Measurements from ENCODE around the gene ETV7. TPM values are rescaled to one million over a fixed set of nuclear protein-coding genes. Genes with fewer than 3 reads are reported as not detected.

ETV7 gene
- total and polyA plus RNA-seq, 9 donors = 0.04 to 0.48 (median 0.15) TPM; not detected in 2

DNA sequence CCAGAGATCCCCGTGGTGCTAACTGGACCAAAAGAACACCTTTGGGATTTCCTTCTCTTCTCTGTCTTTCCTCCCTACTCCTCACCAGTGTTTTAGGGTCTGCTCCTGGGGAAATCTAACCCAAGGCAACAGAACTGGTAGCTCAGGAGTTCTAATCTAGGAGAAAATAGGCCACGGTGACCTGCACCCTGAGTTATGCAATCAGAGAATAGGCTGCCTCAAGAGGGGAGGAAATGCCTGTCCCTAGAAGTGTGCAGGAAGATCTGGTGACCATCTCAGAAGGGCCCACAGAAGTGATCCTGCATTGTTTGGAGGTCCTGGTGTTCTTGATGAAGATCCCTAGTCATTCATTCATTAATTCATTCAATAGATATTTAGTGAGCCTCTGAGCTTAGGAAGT, 3.4 kb downstream of the ETV7 start:
- H3K27ac ChIP-seq (ENCODE audit: low read length) = no peak overlapping the region
- no peak for DNase-seq
- 71% methylated on average over 1 of the region's 2 CpGs for WGBS (ENCODE audit: insufficient coverage)

GRCh38 chr6:36383606-36384005, 3.9 kb downstream of the ETV7 start:
- Histone ChIP-seq H3K36me3 (ENCODE audit: control insufficient read depth, insufficient read depth, low read length) (no peaks in the 10 kb centered on the region), H3K27me3 (ENCODE audit: control insufficient read depth, insufficient read depth, low read length) (peaks cover 38% of the 10 kb centered on the region), H3K4me1 (ENCODE audit: control insufficient read depth, insufficient read depth, low read length) (peaks cover 22% of the 10 kb centered on the region), H3K4me3 (ENCODE audit: low read length) (no peak overlapping the region), H3K9me3 (replicated peaks; ENCODE audit: control insufficient read depth, low read depth, low read length) (no peaks in the 10 kb centered on the region), H3K27ac (ENCODE audit: low read length) (no peak overlapping the region)
- WGBS (ENCODE audit: insufficient coverage) = no CpG with 5 or more reads among the region's 2 CpGs
- no peak for DNase-seq

More for the DNA sequence above, 3.4 kb downstream of the ETV7 start:
- H3K9me3 ChIP-seq (replicated peaks; ENCODE audit: control insufficient read depth, low read depth, low read length) = no peaks in the 10 kb centered on the region
- peaks cover 22% of the 10 kb centered on the region for H3K4me1 ChIP-seq (ENCODE audit: control insufficient read depth, insufficient read depth, low read length)
- no peaks in the 10 kb centered on the region for H3K36me3 ChIP-seq (ENCODE audit: control insufficient read depth, insufficient read depth, low read length)
- peaks cover 41% of the 10 kb centered on the region for H3K27me3 ChIP-seq (ENCODE audit: control insufficient read depth, insufficient read depth, low read length)
- H3K4me3 ChIP-seq (ENCODE audit: low read length) = no peak overlapping the region

- H3K4me1 ChIP-seq (ENCODE audit: control insufficient read depth, insufficient read depth, low read length) = peaks cover 20% of the 10 kb centered on the region
- no peaks in the 10 kb centered on the region for H3K9me3 ChIP-seq (replicated peaks; ENCODE audit: control insufficient read depth, low read depth, low read length)
- DNase-seq = no peak
- no peak overlapping the region for H3K4me3 ChIP-seq (ENCODE audit: low read length)
- WGBS (ENCODE audit: insufficient coverage) = 94% methylated on average over 2 of the region's 4 CpGs
- H3K36me3 ChIP-seq (ENCODE audit: control insufficient read depth, insufficient read depth, low read length) = no peaks in the 10 kb centered on the region
- no peak overlapping the region for H3K27ac ChIP-seq (ENCODE audit: low read length)
- peaks cover 33% of the 10 kb centered on the region for H3K27me3 ChIP-seq (ENCODE audit: control insufficient read depth, insufficient read depth, low read length)
Observed at GRCh38 chr6:36382976-36383375, 4.5 kb downstream of the ETV7 start.

GRCh38 chr6:36381502-36382389, 5.7 kb downstream of the ETV7 start:
- Histone ChIP-seq H3K27me3 (ENCODE audit: control insufficient read depth, insufficient read depth, low read length) (peaks cover 25% of the 10 kb centered on the region), H3K9me3 (replicated peaks; ENCODE audit: control insufficient read depth, low read depth, low read length) (no peaks in the 10 kb centered on the region), H3K4me3 (ENCODE audit: low read length) (no peak overlapping the region), H3K36me3 (ENCODE audit: control insufficient read depth, insufficient read depth, low read length) (no peaks in the 10 kb centered on the region), H3K27ac (ENCODE audit: low read length) (no peak overlapping the region), H3K4me1 (ENCODE audit: control insufficient read depth, insufficient read depth, low read length) (peaks cover 8% of the 10 kb centered on the region)
- 47% methylated on average over 4 of the region's 9 CpGs for WGBS (ENCODE audit: insufficient coverage)
- DNase-seq = no peak

GRCh38 chr6:36380166-36380565, 7.3 kb downstream of the ETV7 start:
- Histone ChIP-seq H3K4me1 (ENCODE audit: control insufficient read depth, insufficient read depth, low read length) (no peaks in the 10 kb centered on the region), H3K4me3 (ENCODE audit: low read length) (no peak overlapping the region), H3K9me3 (replicated peaks; ENCODE audit: control insufficient read depth, low read depth, low read length) (no peaks in the 10 kb centered on the region), H3K27me3 (ENCODE audit: control insufficient read depth, insufficient read depth, low read length) (peaks cover 15% of the 10 kb centered on the region), H3K27ac (ENCODE audit: low read length) (no peak overlapping the region), H3K36me3 (ENCODE audit: control insufficient read depth, insufficient read depth, low read length) (no peaks in the 10 kb centered on the region)
- 88% methylated on average over 3 of the region's 4 CpGs for WGBS (ENCODE audit: insufficient coverage)
- no peak for DNase-seq

- H3K27me3 ChIP-seq (ENCODE audit: control insufficient read depth, insufficient read depth, low read length) = peaks cover 14% of the 10 kb centered on the region
- no peak overlapping the region for H3K4me3 ChIP-seq (ENCODE audit: low read length)
- H3K27ac ChIP-seq (ENCODE audit: low read length) = no peak overlapping the region
- 77% methylated on average over 8 of the region's 10 CpGs for WGBS (ENCODE audit: insufficient coverage)
- DNase-seq = no peak
- H3K36me3 ChIP-seq (ENCODE audit: control insufficient read depth, insufficient read depth, low read length) = no peaks in the 10 kb centered on the region
- no peaks in the 10 kb centered on the region for H3K4me1 ChIP-seq (ENCODE audit: control insufficient read depth, insufficient read depth, low read length)
- no peaks in the 10 kb centered on the region for H3K9me3 ChIP-seq (replicated peaks; ENCODE audit: control insufficient read depth, low read depth, low read length)
Observed at GRCh38 chr6:36378936-36379335, 8.5 kb downstream of the ETV7 start.

DNA sequence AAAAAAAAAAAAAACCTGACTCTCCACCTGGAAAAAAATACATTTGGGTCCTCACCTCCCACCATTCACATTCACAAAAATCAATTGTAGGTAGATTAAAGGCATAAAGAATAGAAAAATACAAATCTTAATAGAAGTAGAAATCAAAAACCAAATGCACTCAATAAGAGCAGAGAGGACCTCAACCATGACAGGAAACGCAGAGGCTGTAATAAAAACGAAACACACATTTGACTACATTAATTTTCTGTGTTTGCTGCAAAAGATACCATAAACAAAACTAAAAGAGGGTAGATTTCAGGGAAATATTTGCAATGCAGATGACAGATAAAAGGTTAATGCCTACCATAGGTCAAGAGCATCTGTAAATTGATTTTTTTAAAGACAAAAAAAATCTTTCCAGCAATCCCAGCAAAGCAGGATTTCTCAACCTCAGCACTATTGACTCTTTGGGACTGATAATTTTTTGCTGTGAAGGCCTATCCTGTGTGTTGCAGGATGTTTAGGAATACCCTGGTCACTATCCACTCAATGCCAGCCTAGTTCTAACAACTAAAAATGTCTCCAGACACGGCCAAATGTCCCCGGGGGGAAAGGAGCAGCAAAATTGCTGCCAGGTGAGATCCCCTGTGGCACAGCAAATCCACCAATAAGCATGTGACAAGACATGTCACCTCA, 9.1 kb downstream of the ETV7 start:
- no peak overlapping the region for H3K27ac ChIP-seq (ENCODE audit: low read length)
- H3K4me3 ChIP-seq (ENCODE audit: low read length) = no peak overlapping the region
- no CpG with 5 or more reads among the region's 4 CpGs for WGBS (ENCODE audit: insufficient coverage)
- no peaks in the 10 kb centered on the region for H3K36me3 ChIP-seq (ENCODE audit: control insufficient read depth, insufficient read depth, low read length)
- no peaks in the 10 kb centered on the region for H3K9me3 ChIP-seq (replicated peaks; ENCODE audit: control insufficient read depth, low read depth, low read length)
- DNase-seq = no peak
- peaks cover 19% of the 10 kb centered on the region for H3K27me3 ChIP-seq (ENCODE audit: control insufficient read depth, insufficient read depth, low read length)
- no peaks in the 10 kb centered on the region for H3K4me1 ChIP-seq (ENCODE audit: control insufficient read depth, insufficient read depth, low read length)

DNA sequence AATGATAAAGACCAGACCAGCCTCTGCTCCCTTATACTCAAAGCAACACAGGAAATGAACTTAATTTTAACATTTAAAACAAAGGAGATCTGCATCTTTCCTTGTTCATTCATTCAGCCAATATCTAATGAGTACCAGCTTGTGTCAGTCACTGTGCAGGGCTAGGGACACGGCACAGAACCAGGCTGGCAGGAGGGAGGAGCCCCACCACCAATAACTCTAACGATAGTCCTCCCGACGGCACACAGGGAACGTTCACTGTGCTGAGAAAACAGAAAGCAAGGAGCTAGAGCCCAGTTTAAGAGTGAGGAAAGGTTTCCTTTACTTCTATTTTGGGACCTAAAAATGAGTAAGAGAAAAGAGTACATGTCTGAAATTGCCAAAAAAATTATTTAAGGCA, 9.9 kb downstream of the ETV7 start:
- Histone ChIP-seq H3K4me3 (ENCODE audit: low read length) (no peak overlapping the region), H3K27me3 (ENCODE audit: control insufficient read depth, insufficient read depth, low read length) (peaks cover 21% of the 10 kb centered on the region), H3K9me3 (replicated peaks; ENCODE audit: control insufficient read depth, low read depth, low read length) (no peaks in the 10 kb centered on the region), H3K27ac (ENCODE audit: low read length) (no peak overlapping the region), H3K4me1 (ENCODE audit: control insufficient read depth, insufficient read depth, low read length) (no peaks in the 10 kb centered on the region), H3K36me3 (ENCODE audit: control insufficient read depth, insufficient read depth, low read length) (no peaks in the 10 kb centered on the region)
- WGBS (ENCODE audit: insufficient coverage) = no CpG with 5 or more reads among the region's 5 CpGs
- DNase-seq = no peak

DNA sequence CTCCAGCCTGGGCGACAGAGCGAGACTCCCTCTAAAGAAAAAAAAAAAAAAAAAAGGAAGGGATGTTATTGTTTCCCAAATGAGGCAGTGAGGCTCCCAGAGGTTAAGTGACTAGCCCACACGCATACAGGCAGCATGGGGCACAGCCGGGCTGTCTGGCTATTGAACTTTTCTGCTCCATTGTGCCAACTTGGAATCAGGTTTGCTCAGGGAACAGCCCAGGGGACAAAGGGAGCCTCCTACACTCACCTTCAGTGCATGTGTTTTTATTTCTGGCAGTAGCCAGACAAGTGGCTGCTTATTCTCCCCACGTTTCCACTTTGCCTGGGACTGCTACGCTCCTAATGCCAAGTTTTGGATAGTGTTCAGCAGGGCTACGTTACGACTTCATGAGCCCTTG, 10.7 kb downstream of the ETV7 start:
- no peaks in the 10 kb centered on the region for H3K36me3 ChIP-seq (ENCODE audit: control insufficient read depth, insufficient read depth, low read length)
- H3K4me1 ChIP-seq (ENCODE audit: control insufficient read depth, insufficient read depth, low read length) = no peaks in the 10 kb centered on the region
- peaks cover 26% of the 10 kb centered on the region for H3K27me3 ChIP-seq (ENCODE audit: control insufficient read depth, insufficient read depth, low read length)
- no peak overlapping the region for H3K4me3 ChIP-seq (ENCODE audit: low read length)
- 74% methylated on average over 7 of the region's 8 CpGs for WGBS (ENCODE audit: insufficient coverage)
- H3K9me3 ChIP-seq (replicated peaks; ENCODE audit: control insufficient read depth, low read depth, low read length) = no peaks in the 10 kb centered on the region
- no peak for DNase-seq
- H3K27ac ChIP-seq (ENCODE audit: low read length) = no peak overlapping the region

DNA sequence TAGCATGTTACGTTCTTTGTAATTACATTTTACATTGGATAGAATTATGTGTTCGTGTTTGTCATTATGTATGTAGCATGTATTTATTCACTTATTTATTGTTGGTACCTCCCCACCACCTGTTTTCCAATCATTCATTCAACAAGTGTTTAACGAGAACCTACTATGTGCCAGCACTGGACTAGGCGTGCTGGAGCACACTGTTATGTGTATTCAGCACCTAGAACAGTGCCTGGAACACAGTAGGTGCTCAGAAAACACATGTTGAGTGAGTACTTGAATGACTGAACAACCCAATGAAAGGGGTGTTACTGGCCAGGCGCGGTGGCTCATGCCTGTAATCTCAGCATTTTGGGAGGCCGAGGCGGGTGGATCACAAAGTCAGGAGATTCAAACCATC, 11.3 kb downstream of the ETV7 start:
- Histone ChIP-seq H3K27me3 (ENCODE audit: control insufficient read depth, insufficient read depth, low read length) (peaks cover 26% of the 10 kb centered on the region), H3K4me1 (ENCODE audit: control insufficient read depth, insufficient read depth, low read length) (no peaks in the 10 kb centered on the region), H3K27ac (ENCODE audit: low read length) (no peak overlapping the region), H3K4me3 (ENCODE audit: low read length) (no peak overlapping the region), H3K9me3 (replicated peaks; ENCODE audit: control insufficient read depth, low read depth, low read length) (no peaks in the 10 kb centered on the region), H3K36me3 (ENCODE audit: control insufficient read depth, insufficient read depth, low read length) (no peaks in the 10 kb centered on the region)
- WGBS (ENCODE audit: insufficient coverage) = 95% methylated on average over 3 of the region's 8 CpGs
- DNase-seq = no peak
